GM19328 (cell line): ENCODE data around the gene OR2T27.
"Not testable (repeated sequence)": the region's sequence is repeated elsewhere in the genome, so short reads cannot be mapped to it uniquely, and the experiment has no call there.

Source experiments
- ATAC-seq: cut with Tn5 transposase; IDR thresholded peaks from one replicate; pipeline ENCODE4 v1.9.1; 2021; ENCODE audit warnings: mild to moderate bottlenecking, moderate library complexity; ENCODE audit not compliant: unreplicated experiment

Gene OR2T27

GRCh38 chr1:248655354-248655753 is at the start of gene OR2T27:
Gene OR2T27, minus strand, starts transcription at chr1:248655528. Its CDS starts 4,644 bp downstream, at chr1:248650884.
- ATAC-seq, result peak; percentile 47

- ATAC-seq, result no peak
These were observed 49.3 kb upstream of the OR2T27 start for GRCh38 chr1:248704606-248705005.

- ATAC-seq, result no peak
These were observed 48.3 kb upstream of the OR2T27 start for GRCh38 chr1:248703674-248704073.

GRCh38 chr1:248702714-248703113 is 47.4 kb upstream of the OR2T27 start, which contains the start of gene OR14I1:
Gene OR14I1, minus strand, starts transcription at chr1:248702766.
- no peak for ATAC-seq

GRCh38 chr1:248699099-248699498 is 43.8 kb upstream of the OR2T27 start:
- ATAC-seq, result no peak

GRCh38 chr1:248697907-248698306 is 42.6 kb upstream of the OR2T27 start:
- no peak for ATAC-seq

- no peak for ATAC-seq
These were observed 41.4 kb upstream of the OR2T27 start for GRCh38 chr1:248696774-248697173.

GRCh38 chr1:248696261-248696660 is 40.9 kb upstream of the OR2T27 start:
- ATAC-seq, result no peak

- ATAC-seq, result no peak
These were observed 40.3 kb upstream of the OR2T27 start for GRCh38 chr1:248695451-248696132.

- ATAC-seq, result no peak
These were observed 36.3 kb upstream of the OR2T27 start for GRCh38 chr1:248691567-248692155.

GRCh38 chr1:248688527-248689298 is 33.4 kb upstream of the OR2T27 start:
- ATAC-seq, result no peak

- peak; percentile 86 for ATAC-seq
These were observed 31.5 kb upstream of the OR2T27 start for GRCh38 chr1:248686815-248687214.

- no peak for ATAC-seq
These were observed 26.3 kb upstream of the OR2T27 start for GRCh38 chr1:248681651-248682050.

GRCh38 chr1:248670003-248670402 is 14.7 kb upstream of the OR2T27 start:
- ATAC-seq, result no peak

GRCh38 chr1:248663453-248664328 is 8.4 kb upstream of the OR2T27 start:
- ATAC-seq, result peak; percentile 95

- ATAC-seq, result not testable (repeated sequence)
These were observed 1.5 kb upstream of the OR2T27 start for GRCh38 chr1:248656797-248657196.

GRCh38 chr1:248648770-248649536 is 6.4 kb downstream of the OR2T27 start:
- ATAC-seq, result not testable (repeated sequence)

GRCh38 chr1:248645178-248645577 is 10.2 kb downstream of the OR2T27 start, which contains the start of gene OR2T35:
Gene OR2T35, minus strand, starts transcription at chr1:248645278. Its CDS starts 6,020 bp downstream, at chr1:248639258.
- not testable (repeated sequence) for ATAC-seq

- ATAC-seq, result peak; percentile 54
These were observed 12.2 kb downstream of the OR2T27 start for GRCh38 chr1:248642971-248643651.
